GM13977 (cell line): Measurements from ENCODE around the gene COL12A1.

ENCODE experiments used
- DNase-seq: peaks from one replicate; pipeline ENCODE4 v3.0.0; 2012; ENCODE audit warnings: low spot score
- in situ Hi-C: fragments of 300-500 bp; cut with MboI; formaldehyde crosslinking; loops from one replicate; pipeline ENCODE4 v1.12.0; 2022; ENCODE audit warnings: low sequenced_read_pairs, low pct_unique_long_range_greater_than_20kb, mixed read lengths, inconsistent platforms; ENCODE audit not compliant: unreplicated experiment
- TF ChIP-seq, protein P1 (sequence below): IDR thresholded peaks from 2 replicates; pipeline ENCODE4 v1.5.1; 2012; ENCODE audit warnings: mild to moderate bottlenecking, control low read depth; ENCODE audit not compliant: insufficient read depth; ENCODE audit errors: extremely low read depth, missing control alignments

The COL12A1 gene

GRCh38 chr6:75158176-75158575 is 47.7 kb downstream of the COL12A1 start:
- TF ChIP-seq, protein P1, sequence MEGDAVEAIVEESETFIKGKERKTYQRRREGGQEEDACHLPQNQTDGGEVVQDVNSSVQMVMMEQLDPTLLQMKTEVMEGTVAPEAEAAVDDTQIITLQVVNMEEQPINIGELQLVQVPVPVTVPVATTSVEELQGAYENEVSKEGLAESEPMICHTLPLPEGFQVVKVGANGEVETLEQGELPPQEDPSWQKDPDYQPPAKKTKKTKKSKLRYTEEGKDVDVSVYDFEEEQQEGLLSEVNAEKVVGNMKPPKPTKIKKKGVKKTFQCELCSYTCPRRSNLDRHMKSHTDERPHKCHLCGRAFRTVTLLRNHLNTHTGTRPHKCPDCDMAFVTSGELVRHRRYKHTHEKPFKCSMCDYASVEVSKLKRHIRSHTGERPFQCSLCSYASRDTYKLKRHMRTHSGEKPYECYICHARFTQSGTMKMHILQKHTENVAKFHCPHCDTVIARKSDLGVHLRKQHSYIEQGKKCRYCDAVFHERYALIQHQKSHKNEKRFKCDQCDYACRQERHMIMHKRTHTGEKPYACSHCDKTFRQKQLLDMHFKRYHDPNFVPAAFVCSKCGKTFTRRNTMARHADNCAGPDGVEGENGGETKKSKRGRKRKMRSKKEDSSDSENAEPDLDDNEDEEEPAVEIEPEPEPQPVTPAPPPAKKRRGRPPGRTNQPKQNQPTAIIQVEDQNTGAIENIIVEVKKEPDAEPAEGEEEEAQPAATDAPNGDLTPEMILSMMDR, result no peak
- in situ Hi-C loops, result no loop called here
- DNase-seq, result no peak

DNA sequence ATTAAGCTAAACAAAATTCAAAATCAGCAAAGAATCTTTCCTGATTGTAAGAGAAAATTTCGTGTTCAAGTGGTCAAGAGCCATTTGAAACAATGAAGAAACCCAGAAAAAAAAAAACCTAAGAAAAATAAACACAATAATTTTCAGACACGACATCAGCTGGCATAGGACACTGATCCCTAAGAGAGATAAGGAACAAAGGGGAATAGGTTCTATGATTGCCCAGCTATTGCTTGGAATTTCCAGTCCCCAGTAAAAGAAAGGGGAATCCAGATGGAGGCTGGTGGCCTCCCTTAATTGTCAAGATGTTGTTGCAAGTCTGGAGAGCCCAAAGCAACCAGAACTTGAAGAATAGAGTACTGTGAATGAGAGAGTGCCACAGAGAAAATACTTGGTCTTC is 48.5 kb downstream of the COL12A1 start:
- TF ChIP-seq, protein P1, result no peak
- no peak for DNase-seq
- in situ Hi-C loops, result no loop called here

GRCh38 chr6:75156186-75156878 is 49.5 kb downstream of the COL12A1 start:
- TF ChIP-seq, protein P1, result no peak
- in situ Hi-C loops, result no loop called here
- no peak for DNase-seq

DNA sequence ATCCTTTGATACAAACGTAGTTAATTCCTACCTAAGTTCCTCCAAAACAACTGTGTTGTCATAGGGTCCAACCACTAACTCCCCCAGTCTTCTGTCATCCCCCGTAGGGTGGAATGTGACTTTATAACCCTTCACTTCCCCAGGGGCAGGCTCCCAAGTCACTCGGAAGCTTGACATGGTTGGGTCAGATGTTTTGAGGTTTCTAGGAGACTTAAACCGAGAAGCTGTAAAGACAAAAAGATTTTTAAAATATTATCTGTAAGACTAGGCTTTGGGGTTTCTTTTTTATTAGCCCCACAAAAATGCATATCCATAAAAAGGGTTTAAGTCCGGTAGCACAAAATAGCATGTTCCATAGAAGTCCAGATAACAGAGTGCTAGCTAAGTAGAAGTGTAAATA is 50.2 kb downstream of the COL12A1 start:
- TF ChIP-seq, protein P1, result no peak
- in situ Hi-C loops, result no loop called here
- DNase-seq, result no peak

GRCh38 chr6:75154973-75155372 is 50.9 kb downstream of the COL12A1 start:
- in situ Hi-C loops, result no loop called here
- DNase-seq, result no peak
- TF ChIP-seq, protein P1, result no peak

DNA sequence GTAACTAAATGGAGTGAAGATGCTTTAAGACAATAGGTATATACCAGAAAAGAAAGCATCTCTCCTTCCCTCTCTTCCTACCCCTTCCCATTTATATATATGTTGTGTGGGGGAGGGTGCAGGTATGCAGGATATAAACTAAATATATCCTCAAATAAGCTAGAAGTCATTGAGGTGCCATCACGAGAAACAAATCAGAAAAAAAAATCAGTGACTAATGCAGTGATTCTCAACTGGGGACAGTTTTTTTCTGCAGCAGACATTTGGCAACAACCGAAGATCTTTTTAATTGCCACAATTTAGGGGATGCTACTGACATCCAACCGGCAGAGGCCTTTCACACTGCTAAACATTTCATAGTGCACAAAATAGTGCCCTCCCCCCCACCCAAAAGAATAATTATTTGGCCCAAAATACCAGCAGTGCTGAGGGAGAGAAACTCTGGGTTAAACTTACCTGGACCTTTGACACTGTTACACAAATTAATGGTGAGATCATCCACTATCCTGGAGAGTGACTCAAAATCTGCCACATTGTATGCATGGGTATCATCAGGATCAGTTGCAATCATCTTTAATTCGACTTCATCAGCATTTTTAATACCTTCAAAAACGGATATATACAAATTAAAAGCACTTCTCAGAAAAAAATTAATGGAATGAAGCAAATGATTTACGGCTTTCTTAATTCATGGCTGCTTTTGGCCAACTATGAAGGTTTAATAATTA is 55.0 kb downstream of the COL12A1 start:
- in situ Hi-C loops, result no loop called here
- DNase-seq, result no peak
- TF ChIP-seq, protein P1, result no peak
